Duodenal mucosa (tissue), 2 donors: ENCODE data around the gene TET2.

ENCODE experiments used
- H3K27ac ChIP-seq: one replicate; pipeline ENCODE4 v1.7.0; 2013; ENCODE audit warnings: low read depth, low read length
- H3K27me3 ChIP-seq, 2 donors: one replicate each; pipeline ENCODE4 v1.7.0; 2013; ENCODE audit warnings: low read length in 2 of 2, control low read depth in 1 of 2; ENCODE audit not compliant: insufficient read depth in 2 of 2, control insufficient read depth in 1 of 2
- H3K36me3 ChIP-seq, 2 donors: one replicate each; pipeline ENCODE4 v1.7.0; 2013; ENCODE audit warnings: low read length in 2 of 2, control low read depth in 1 of 2; ENCODE audit not compliant: insufficient read depth in 2 of 2, control insufficient read depth in 1 of 2
- H3K4me1 ChIP-seq, 2 donors: one replicate each; pipeline ENCODE4 v1.7.0; 2013; ENCODE audit warnings: low read length in 2 of 2, control low read depth in 1 of 2; ENCODE audit not compliant: insufficient read depth in 2 of 2, control insufficient read depth in 1 of 2
- H3K4me3 ChIP-seq, 2 donors: one replicate each; pipeline ENCODE4 v1.7.0; 2013; ENCODE audit warnings: low read length in 2 of 2, low read depth in 1 of 2
- H3K9ac ChIP-seq, 2 donors: one replicate each; pipeline ENCODE4 v1.7.0; 2013; ENCODE audit warnings: low read length in 2 of 2, low read depth in 1 of 2
- H3K9me3 ChIP-seq, 2 donors: one replicate each; pipeline ENCODE4 v1.7.0; 2013; ENCODE audit warnings: low read length in 2 of 2, control low read depth in 1 of 2; ENCODE audit not compliant: control insufficient read depth in 1 of 2

TET2 gene

GRCh38 chr4:105194328-105195231 lies 47.9 kb downstream of the TET2 start:
- peaks cover 16 to 24% of the 10 kb centered on the region in 2 donors for H3K4me1 ChIP-seq
- no peaks in the 10 kb centered on the region for H3K9me3 ChIP-seq

GRCh38 chr4:105196523-105197145 lies 50.0 kb downstream of the TET2 start:
- H3K9me3 ChIP-seq, result no peaks in the 10 kb centered on the region
- H3K4me3 ChIP-seq, result no peak overlapping the region
- H3K27ac ChIP-seq, result no peak overlapping the region
- no peaks in the 10 kb centered on the region for H3K27me3 ChIP-seq
- H3K4me1 ChIP-seq, result peaks cover 16 to 21% of the 10 kb centered on the region in 2 donors
- no peak overlapping the region for H3K9ac ChIP-seq
- peaks cover 0 to 3% of the 10 kb centered on the region in 2 donors for H3K36me3 ChIP-seq

More at GRCh38 chr4:105194328-105195231, 47.9 kb downstream of the TET2 start:
- Histone ChIP-seq H3K27me3 (no peaks in the 10 kb centered on the region), H3K27ac (no peak overlapping the region), H3K4me3 (no peak overlapping the region), H3K9ac (no peak overlapping the region), H3K36me3 (peaks cover 0 to 7% of the 10 kb centered on the region in 2 donors)

GRCh38 chr4:105197777-105198176 lies 51.1 kb downstream of the TET2 start:
- no peaks in the 10 kb centered on the region for H3K9me3 ChIP-seq
- H3K4me1 ChIP-seq, result peaks cover 10 to 11% of the 10 kb centered on the region in 2 donors
- H3K27ac ChIP-seq, result no peak overlapping the region
- no peak overlapping the region for H3K9ac ChIP-seq
- H3K4me3 ChIP-seq, result no peak overlapping the region
- H3K36me3 ChIP-seq, result peaks cover 0 to 3% of the 10 kb centered on the region in 2 donors
- H3K27me3 ChIP-seq, result no peaks in the 10 kb centered on the region

- Histone ChIP-seq H3K4me1 (peaks cover 5 to 8% of the 10 kb centered on the region in 2 donors), H3K9ac (no peak overlapping the region), H3K4me3 (no peak overlapping the region), H3K27me3 (no peaks in the 10 kb centered on the region), H3K9me3 (no peaks in the 10 kb centered on the region), H3K36me3 (peaks cover 0 to 3% of the 10 kb centered on the region in 2 donors), H3K27ac (no peak overlapping the region)
Observed at GRCh38 chr4:105198541-105198940, 51.9 kb downstream of the TET2 start.

GRCh38 chr4:105206214-105206613 lies 59.5 kb downstream of the TET2 start:
- H3K4me1 ChIP-seq, result peaks cover under 1 to 11% of the 10 kb centered on the region in 2 donors
- H3K4me3 ChIP-seq, result no peak overlapping the region
- H3K9ac ChIP-seq, result no peak overlapping the region
- no peaks in the 10 kb centered on the region for H3K27me3 ChIP-seq
- no peaks in the 10 kb centered on the region for H3K9me3 ChIP-seq
- no peak overlapping the region for H3K27ac ChIP-seq
- H3K36me3 ChIP-seq, result no peaks in the 10 kb centered on the region

- Histone ChIP-seq H3K27me3 (no peaks in the 10 kb centered on the region), H3K9ac (no peak overlapping the region), H3K36me3 (no peaks in the 10 kb centered on the region), H3K4me1 (peaks cover 4 to 11% of the 10 kb centered on the region in 2 donors), H3K4me3 (no peak overlapping the region), H3K27ac (no peak overlapping the region), H3K9me3 (no peaks in the 10 kb centered on the region)
Observed at GRCh38 chr4:105207386-105207785, 60.7 kb downstream of the TET2 start.

- H3K27ac ChIP-seq, result no peak overlapping the region
- H3K9ac ChIP-seq, result no peak overlapping the region
- H3K9me3 ChIP-seq, result no peaks in the 10 kb centered on the region
- H3K27me3 ChIP-seq, result no peaks in the 10 kb centered on the region
- no peaks in the 10 kb centered on the region for H3K36me3 ChIP-seq
- no peak overlapping the region for H3K4me3 ChIP-seq
- peaks cover 4 to 11% of the 10 kb centered on the region in 2 donors for H3K4me1 ChIP-seq
Observed at GRCh38 chr4:105208561-105208960, 61.9 kb downstream of the TET2 start.

- H3K9ac ChIP-seq, result no peak overlapping the region
- H3K9me3 ChIP-seq, result no peaks in the 10 kb centered on the region
- H3K4me3 ChIP-seq, result no peak overlapping the region
- no peak overlapping the region for H3K27ac ChIP-seq
- no peaks in the 10 kb centered on the region for H3K27me3 ChIP-seq
- H3K36me3 ChIP-seq, result no peaks in the 10 kb centered on the region
- H3K4me1 ChIP-seq, result peaks cover 4 to 11% of the 10 kb centered on the region in 2 donors
Observed at GRCh38 chr4:105210916-105211315, 64.2 kb downstream of the TET2 start.

- Histone ChIP-seq H3K9me3 (no peaks in the 10 kb centered on the region), H3K9ac (no peak overlapping the region), H3K36me3 (no peaks in the 10 kb centered on the region), H3K4me1 (peaks cover 3 to 4% of the 10 kb centered on the region in 2 donors), H3K27me3 (no peaks in the 10 kb centered on the region), H3K4me3 (no peak overlapping the region), H3K27ac (no peak overlapping the region)
Observed at GRCh38 chr4:105215609-105216313, 69.1 kb downstream of the TET2 start.

- no peaks in the 10 kb centered on the region for H3K4me1 ChIP-seq
- no peaks in the 10 kb centered on the region for H3K9me3 ChIP-seq
- H3K27ac ChIP-seq, result no peak overlapping the region
- no peak overlapping the region for H3K9ac ChIP-seq
- no peak overlapping the region for H3K4me3 ChIP-seq
- no peaks in the 10 kb centered on the region for H3K27me3 ChIP-seq
- no peaks in the 10 kb centered on the region for H3K36me3 ChIP-seq
Observed at GRCh38 chr4:105225500-105225899, 78.8 kb downstream of the TET2 start.
